ENCODE measurements around the gene PIK3CA. TPM values are rescaled to one million over a fixed set of nuclear protein-coding genes. Genes with fewer than 3 reads are reported as not detected.

The PIK3CA gene
- total RNA-seq, 1 experiment from 2014 or later = 13.4 TPM

DNA sequence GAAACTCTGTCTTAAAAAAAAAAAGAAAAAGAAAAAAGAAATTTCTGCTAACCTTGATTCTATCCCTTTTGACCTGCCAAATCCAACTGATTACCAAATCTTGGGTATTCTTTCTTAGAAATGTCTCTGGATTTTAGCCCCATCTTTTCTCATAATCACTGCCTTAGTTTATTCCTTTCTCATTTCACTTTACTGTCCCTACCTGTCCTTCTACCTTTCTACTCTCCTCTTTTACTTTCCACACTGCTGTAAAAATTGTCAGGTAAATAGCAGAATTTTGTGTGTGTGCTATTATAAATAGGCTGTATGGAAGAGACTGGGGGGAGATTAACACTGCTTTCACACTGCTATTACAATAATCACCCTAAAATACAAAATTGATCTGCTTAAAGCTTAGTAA lies 16.7 kb downstream of the PIK3CA start:
- Histone ChIP-seq H3K9me3 (ENCODE audit: low read length) (no peaks in the 10 kb centered on the region), H3K36me3 (ENCODE audit: low read depth, low read length) (no peaks in the 10 kb centered on the region), H3K4me2 (ENCODE audit: low read length) (no peak overlapping the region), H3K27me3 (ENCODE audit: low read length) (no peaks in the 10 kb centered on the region), H3K9ac (ENCODE audit: low read length) (no peak overlapping the region), H2AFZ (ENCODE audit: low read length) (no peak overlapping the region), H3F3A (ENCODE audit: low read length, unreplicated experiment) (no peaks in the 10 kb centered on the region), H4K20me1 (ENCODE audit: low read length) (no peaks in the 10 kb centered on the region), H3K4me1 (ENCODE audit: insufficient read depth, low read length) (no peaks in the 10 kb centered on the region), H3K4me3 (ENCODE audit: low read length) (no peak overlapping the region), H3K9me2 (replicated peaks; ENCODE audit: low read length) (no peaks in the 10 kb centered on the region), H3K79me2 (ENCODE audit: low read length) (peaks cover 9% of the 10 kb centered on the region), H3K27ac (ENCODE audit: low read length) (no peak overlapping the region)
- ATAC-seq (no peak), DNase-seq (no peak)
- CTCF ChIA-PET = no interaction called here
- no TSS peak for BruUV-seq (replicated peaks)
- POLR2A ChIA-PET (ENCODE audit: unreplicated experiment) = no interaction called here
- TF ChIP-seq, protein P1, sequence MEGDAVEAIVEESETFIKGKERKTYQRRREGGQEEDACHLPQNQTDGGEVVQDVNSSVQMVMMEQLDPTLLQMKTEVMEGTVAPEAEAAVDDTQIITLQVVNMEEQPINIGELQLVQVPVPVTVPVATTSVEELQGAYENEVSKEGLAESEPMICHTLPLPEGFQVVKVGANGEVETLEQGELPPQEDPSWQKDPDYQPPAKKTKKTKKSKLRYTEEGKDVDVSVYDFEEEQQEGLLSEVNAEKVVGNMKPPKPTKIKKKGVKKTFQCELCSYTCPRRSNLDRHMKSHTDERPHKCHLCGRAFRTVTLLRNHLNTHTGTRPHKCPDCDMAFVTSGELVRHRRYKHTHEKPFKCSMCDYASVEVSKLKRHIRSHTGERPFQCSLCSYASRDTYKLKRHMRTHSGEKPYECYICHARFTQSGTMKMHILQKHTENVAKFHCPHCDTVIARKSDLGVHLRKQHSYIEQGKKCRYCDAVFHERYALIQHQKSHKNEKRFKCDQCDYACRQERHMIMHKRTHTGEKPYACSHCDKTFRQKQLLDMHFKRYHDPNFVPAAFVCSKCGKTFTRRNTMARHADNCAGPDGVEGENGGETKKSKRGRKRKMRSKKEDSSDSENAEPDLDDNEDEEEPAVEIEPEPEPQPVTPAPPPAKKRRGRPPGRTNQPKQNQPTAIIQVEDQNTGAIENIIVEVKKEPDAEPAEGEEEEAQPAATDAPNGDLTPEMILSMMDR (conservative IDR thresholded peaks at IDR 0.05; ENCODE audit: low read depth, low read length) = no peak
- no peak for TF ChIP-seq EZH2phosphoT487 (IDR thresholded peaks at IDR 0.05; ENCODE audit: borderline replicate concordance, low read length)
- intact Hi-C loops (cut with micrococcal nuclease) = no loop called here

DNA sequence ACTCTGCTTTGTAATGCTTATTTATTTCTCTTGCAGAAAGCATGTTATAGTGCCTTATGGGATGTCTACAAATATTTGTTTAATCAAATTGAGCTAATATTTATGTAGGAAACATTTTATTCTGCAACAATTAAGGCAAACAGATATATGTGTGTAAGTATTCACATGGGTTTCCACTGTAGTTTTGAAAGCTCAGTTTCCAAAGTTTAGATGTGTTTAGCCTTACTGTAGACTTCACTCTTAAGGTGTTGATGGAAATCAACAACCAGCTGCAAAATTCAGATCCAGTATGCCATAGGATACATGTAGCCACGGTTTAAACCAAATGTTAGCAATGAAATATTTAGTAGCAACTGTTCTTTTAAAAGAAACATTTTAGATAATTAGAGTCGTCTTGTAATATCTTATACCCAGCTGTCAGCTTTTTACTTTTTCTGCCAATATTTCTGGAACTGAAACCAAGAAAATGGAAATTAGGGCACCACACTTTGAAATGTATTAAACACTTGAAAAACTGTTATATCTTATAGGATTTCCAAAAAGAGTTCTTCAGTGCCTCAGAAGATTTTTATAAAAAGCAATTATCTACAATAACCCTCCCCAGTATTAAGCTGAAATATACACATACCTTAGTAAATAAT lies 18.5 kb downstream of the PIK3CA start:
- H3K36me3 ChIP-seq (ENCODE audit: low read depth, low read length) = no peaks in the 10 kb centered on the region
- H4K20me1 ChIP-seq (ENCODE audit: low read length) = no peaks in the 10 kb centered on the region
- H3K27ac ChIP-seq (ENCODE audit: low read length) = no peak overlapping the region
- ChIA-PET POLR2A (ENCODE audit: unreplicated experiment) (no interaction called here), CTCF (no interaction called here)
- H3K9ac ChIP-seq (ENCODE audit: low read length) = no peak overlapping the region
- no peaks in the 10 kb centered on the region for H3K4me1 ChIP-seq (ENCODE audit: insufficient read depth, low read length)
- H3K4me2 ChIP-seq (ENCODE audit: low read length) = no peak overlapping the region
- no peaks in the 10 kb centered on the region for H3K9me3 ChIP-seq (ENCODE audit: low read length)
- intact Hi-C loops (cut with micrococcal nuclease) = loop anchor here (2.0 kb wide), 1 partner anchor 14 kb away; no protein-coding TSS in a partner anchor
- H3K9me2 ChIP-seq (replicated peaks; ENCODE audit: low read length) = no peaks in the 10 kb centered on the region
- H3K79me2 ChIP-seq (ENCODE audit: low read length) = no peaks in the 10 kb centered on the region; the same call in 1 of the 2 replicates
- no TSS peak for BruUV-seq (replicated peaks)
- no peaks in the 10 kb centered on the region for H3K27me3 ChIP-seq (ENCODE audit: low read length)
- no peaks in the 10 kb centered on the region for H3F3A ChIP-seq (ENCODE audit: low read length, unreplicated experiment)
- ATAC-seq (no peak), DNase-seq (no peak)
- TF ChIP-seq, protein P1 (conservative IDR thresholded peaks at IDR 0.05; ENCODE audit: low read depth, low read length) = no peak
- no peak for TF ChIP-seq EZH2 (IDR thresholded peaks at IDR 0.05; ENCODE audit: low read length, unreplicated experiment)
- no peak for TF ChIP-seq EZH2phosphoT487 (IDR thresholded peaks at IDR 0.05; ENCODE audit: borderline replicate concordance, low read length)
- H3K4me3 ChIP-seq (ENCODE audit: low read length) = no peak overlapping the region
- no peak overlapping the region for H2AFZ ChIP-seq (ENCODE audit: low read length)

DNA sequence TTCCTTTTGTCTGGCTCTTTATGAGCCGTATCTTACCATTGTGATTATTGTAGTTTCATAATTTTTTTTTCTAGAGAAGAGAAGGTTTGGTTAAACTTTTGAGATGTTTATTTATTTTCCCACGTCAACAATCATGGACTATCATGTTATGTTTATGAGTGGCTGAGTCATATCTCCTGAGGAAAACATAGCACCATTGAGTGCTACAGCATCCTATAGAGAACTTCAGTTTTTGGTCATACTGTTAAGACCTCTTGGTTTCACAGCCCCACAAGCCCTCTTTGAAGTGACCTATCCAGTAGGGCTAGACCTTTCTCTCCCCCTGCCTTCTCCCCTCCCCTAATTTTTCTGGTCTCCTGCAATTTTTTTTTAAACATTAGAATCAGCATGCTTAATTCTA lies 20.8 kb downstream of the PIK3CA start:
- no peaks in the 10 kb centered on the region for H3F3A ChIP-seq (ENCODE audit: low read length, unreplicated experiment)
- no peak overlapping the region for H3K27ac ChIP-seq (ENCODE audit: low read length)
- H4K20me1 ChIP-seq (ENCODE audit: low read length) = no peaks in the 10 kb centered on the region
- no peak overlapping the region for H3K4me2 ChIP-seq (ENCODE audit: low read length)
- no peaks in the 10 kb centered on the region for H3K9me3 ChIP-seq (ENCODE audit: low read length)
- no peaks in the 10 kb centered on the region; the same call in 1 of the 2 replicates for H3K79me2 ChIP-seq (ENCODE audit: low read length)
- DNase-seq (no peak), ATAC-seq (peak; percentile 27; the same call in 1 of the 2 replicates)
- H3K27me3 ChIP-seq (ENCODE audit: low read length) = no peaks in the 10 kb centered on the region
- intact Hi-C loops (cut with micrococcal nuclease) = no loop called here
- BruUV-seq (replicated peaks) = no TSS peak
- no peaks in the 10 kb centered on the region for H3K9me2 ChIP-seq (replicated peaks; ENCODE audit: low read length)
- H3K4me3 ChIP-seq (ENCODE audit: low read length) = no peak overlapping the region
- no peak overlapping the region for H2AFZ ChIP-seq (ENCODE audit: low read length)
- H3K4me1 ChIP-seq (ENCODE audit: insufficient read depth, low read length) = no peaks in the 10 kb centered on the region
- CTCF ChIA-PET = no interaction called here
- no peak overlapping the region for H3K9ac ChIP-seq (ENCODE audit: low read length)
- TF ChIP-seq EZH2phosphoT487 (IDR thresholded peaks at IDR 0.05; ENCODE audit: borderline replicate concordance, low read length) (no peak), EZH2 (IDR thresholded peaks at IDR 0.05; ENCODE audit: low read length, unreplicated experiment) (no peak)
- TF ChIP-seq, protein P1 (conservative IDR thresholded peaks at IDR 0.05; ENCODE audit: low read depth, low read length) = no peak
- POLR2A ChIA-PET (ENCODE audit: unreplicated experiment) = no interaction called here
- no peaks in the 10 kb centered on the region for H3K36me3 ChIP-seq (ENCODE audit: low read depth, low read length)
